ENCODE results near the gene PNP. TPM values are rescaled to one million over a fixed set of nuclear protein-coding genes. Genes with fewer than 3 reads are reported as not detected.
"Not testable (repeated sequence)": the region's sequence is repeated elsewhere in the genome, so short reads cannot be mapped to it uniquely, and the experiment has no call there.

PNP gene
- total and polyA plus RNA-seq, 2 donors = 29.8 to 50.7 TPM

- H3K27ac ChIP-seq (ENCODE audit: low read depth in 1 of 2, low read length in 1 of 2) = no peak overlapping the region
- 73% methylated on average over 2 of the region's 2 CpGs for WGBS
- H3K9me3 ChIP-seq (ENCODE audit: control insufficient read depth in 2 of 2, insufficient read depth in 1 of 2, low read length in 1 of 2) = no peaks in the 10 kb centered on the region
- DNase-seq (ENCODE audit: low read depth in 6 of 9, low spot score in 9 of 9) = no peak
- no peaks in the 10 kb centered on the region for H3K27me3 ChIP-seq (ENCODE audit: control insufficient read depth in 2 of 2, insufficient read depth in 1 of 2, low read length in 1 of 2)
- no peak overlapping the region for H3K4me3 ChIP-seq (ENCODE audit: low read length in 2 of 2)
- H3K4me1 ChIP-seq (ENCODE audit: control insufficient read depth in 2 of 2, insufficient read depth in 2 of 2, low read length in 2 of 2) = no peaks in the 10 kb centered on the region
- H3K36me3 ChIP-seq (ENCODE audit: control insufficient read depth in 2 of 2, insufficient read depth in 2 of 2, low read length in 1 of 2) = no peaks in the 10 kb centered on the region
Observed at GRCh38 chr14:20498622-20499021, 29.4 kb downstream of the PNP start.

GRCh38 chr14:20499108-20499507 lies 29.9 kb downstream of the PNP start:
- no peak overlapping the region for H3K4me3 ChIP-seq (ENCODE audit: low read length in 2 of 2)
- 95% methylated on average over 4 of the region's 4 CpGs for WGBS
- no peaks in the 10 kb centered on the region for H3K4me1 ChIP-seq (ENCODE audit: control insufficient read depth in 2 of 2, insufficient read depth in 2 of 2, low read length in 2 of 2)
- no peak for DNase-seq (ENCODE audit: low read depth in 6 of 9, low spot score in 9 of 9)
- no peaks in the 10 kb centered on the region for H3K9me3 ChIP-seq (ENCODE audit: control insufficient read depth in 2 of 2, insufficient read depth in 1 of 2, low read length in 1 of 2)
- no peak overlapping the region for H3K27ac ChIP-seq (ENCODE audit: low read depth in 1 of 2, low read length in 1 of 2)
- no peaks in the 10 kb centered on the region for H3K27me3 ChIP-seq (ENCODE audit: control insufficient read depth in 2 of 2, insufficient read depth in 1 of 2, low read length in 1 of 2)
- no peaks in the 10 kb centered on the region for H3K36me3 ChIP-seq (ENCODE audit: control insufficient read depth in 2 of 2, insufficient read depth in 2 of 2, low read length in 1 of 2)

DNA sequence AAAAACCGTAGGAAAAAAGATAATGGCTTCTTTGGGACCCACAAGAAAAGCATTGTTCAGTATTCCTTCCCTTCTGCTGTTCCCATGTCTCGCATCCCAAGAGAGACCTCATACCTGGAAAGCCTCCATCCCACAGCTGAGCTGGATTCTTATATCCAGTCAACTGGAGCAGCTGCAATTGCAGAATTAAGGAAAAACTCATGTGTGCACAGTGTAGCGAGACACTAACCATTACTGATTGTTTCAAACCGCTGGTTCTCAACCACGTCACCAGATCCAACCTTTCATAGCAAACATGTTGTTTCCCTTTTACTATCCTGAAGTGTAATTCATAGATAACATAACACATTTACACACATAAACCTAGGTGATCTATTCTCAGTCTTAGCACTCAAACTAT lies 30.7 kb downstream of the PNP start:
- no peak overlapping the region for H3K4me3 ChIP-seq (ENCODE audit: low read length in 2 of 2)
- no peaks in the 10 kb centered on the region for H3K36me3 ChIP-seq (ENCODE audit: control insufficient read depth in 2 of 2, insufficient read depth in 2 of 2, low read length in 1 of 2)
- no peaks in the 10 kb centered on the region for H3K9me3 ChIP-seq (ENCODE audit: control insufficient read depth in 2 of 2, insufficient read depth in 1 of 2, low read length in 1 of 2)
- no peak for DNase-seq (ENCODE audit: low read depth in 6 of 9, low spot score in 9 of 9)
- H3K4me1 ChIP-seq (ENCODE audit: control insufficient read depth in 2 of 2, insufficient read depth in 2 of 2, low read length in 2 of 2) = no peaks in the 10 kb centered on the region
- H3K27me3 ChIP-seq (ENCODE audit: control insufficient read depth in 2 of 2, insufficient read depth in 1 of 2, low read length in 1 of 2) = no peaks in the 10 kb centered on the region
- 98% methylated on average over 5 of the region's 5 CpGs for WGBS
- H3K27ac ChIP-seq (ENCODE audit: low read depth in 1 of 2, low read length in 1 of 2) = no peak overlapping the region

DNA sequence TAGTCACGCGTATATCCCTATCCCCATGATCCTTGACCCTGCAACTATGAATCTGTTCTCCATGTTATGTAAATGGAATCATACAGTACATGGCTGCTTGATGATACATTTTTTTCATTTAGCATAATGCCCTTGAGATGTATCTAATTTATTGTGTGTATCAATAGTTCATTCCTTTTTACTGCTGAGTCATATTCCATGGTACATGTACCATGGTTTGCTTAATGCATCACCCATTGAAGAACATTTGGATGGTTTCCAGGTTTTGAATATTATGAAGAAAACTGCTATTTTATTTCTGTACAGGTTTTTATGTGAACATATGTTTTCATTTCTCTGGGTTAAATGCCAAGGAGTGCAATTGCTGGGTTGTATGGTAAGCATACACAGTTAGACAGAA lies 32.1 kb downstream of the PNP start:
- H3K36me3 ChIP-seq (ENCODE audit: control insufficient read depth in 2 of 2, insufficient read depth in 2 of 2, low read length in 1 of 2) = no peaks in the 10 kb centered on the region
- H3K4me1 ChIP-seq (ENCODE audit: control insufficient read depth in 2 of 2, insufficient read depth in 2 of 2, low read length in 2 of 2) = no peaks in the 10 kb centered on the region
- no peak overlapping the region for H3K4me3 ChIP-seq (ENCODE audit: low read length in 2 of 2)
- H3K9me3 ChIP-seq (ENCODE audit: control insufficient read depth in 2 of 2, insufficient read depth in 1 of 2, low read length in 1 of 2) = no peaks in the 10 kb centered on the region
- WGBS = 98% methylated on average over 2 of the region's 2 CpGs
- no peak for DNase-seq (ENCODE audit: low read depth in 6 of 9, low spot score in 9 of 9)
- H3K27ac ChIP-seq (ENCODE audit: low read depth in 1 of 2, low read length in 1 of 2) = no peak overlapping the region
- H3K27me3 ChIP-seq (ENCODE audit: control insufficient read depth in 2 of 2, insufficient read depth in 1 of 2, low read length in 1 of 2) = no peaks in the 10 kb centered on the region

GRCh38 chr14:20503898-20504297 lies 34.7 kb downstream of the PNP start:
- H3K36me3 ChIP-seq (ENCODE audit: control insufficient read depth in 2 of 2, insufficient read depth in 2 of 2, low read length in 1 of 2) = no peaks in the 10 kb centered on the region
- H3K27ac ChIP-seq (ENCODE audit: low read depth in 1 of 2, low read length in 1 of 2) = no peak overlapping the region
- no peak for DNase-seq (ENCODE audit: low read depth in 6 of 9, low spot score in 9 of 9)
- H3K27me3 ChIP-seq (ENCODE audit: control insufficient read depth in 2 of 2, insufficient read depth in 1 of 2, low read length in 1 of 2) = no peaks in the 10 kb centered on the region
- H3K4me1 ChIP-seq (ENCODE audit: control insufficient read depth in 2 of 2, insufficient read depth in 2 of 2, low read length in 2 of 2) = no peaks in the 10 kb centered on the region
- no peaks in the 10 kb centered on the region for H3K9me3 ChIP-seq (ENCODE audit: control insufficient read depth in 2 of 2, insufficient read depth in 1 of 2, low read length in 1 of 2)
- H3K4me3 ChIP-seq (ENCODE audit: low read length in 2 of 2) = no peak overlapping the region
- WGBS = 51% methylated on average over 6 of the region's 6 CpGs

- H3K4me3 ChIP-seq (ENCODE audit: low read length in 2 of 2); H3K9me3 ChIP-seq (ENCODE audit: control insufficient read depth in 2 of 2, insufficient read depth in 1 of 2, low read length in 1 of 2); H3K4me1 ChIP-seq (ENCODE audit: control insufficient read depth in 2 of 2, insufficient read depth in 2 of 2, low read length in 2 of 2); H3K27me3 ChIP-seq (ENCODE audit: control insufficient read depth in 2 of 2, insufficient read depth in 1 of 2, low read length in 1 of 2); DNase-seq (ENCODE audit: low read depth in 6 of 9, low spot score in 9 of 9); H3K36me3 ChIP-seq (ENCODE audit: control insufficient read depth in 2 of 2, insufficient read depth in 2 of 2, low read length in 1 of 2); H3K27ac ChIP-seq (ENCODE audit: low read depth in 1 of 2, low read length in 1 of 2): not testable (repeated sequence)
- 98% methylated on average over 22 of the region's 30 CpGs for WGBS
Observed at GRCh38 chr14:20506276-20506675, 37.1 kb downstream of the PNP start.

- H3K36me3 ChIP-seq (ENCODE audit: control insufficient read depth in 2 of 2, insufficient read depth in 2 of 2, low read length in 1 of 2); H3K27ac ChIP-seq (ENCODE audit: low read depth in 1 of 2, low read length in 1 of 2); H3K4me1 ChIP-seq (ENCODE audit: control insufficient read depth in 2 of 2, insufficient read depth in 2 of 2, low read length in 2 of 2); H3K4me3 ChIP-seq (ENCODE audit: low read length in 2 of 2); H3K27me3 ChIP-seq (ENCODE audit: control insufficient read depth in 2 of 2, insufficient read depth in 1 of 2, low read length in 1 of 2); DNase-seq (ENCODE audit: low read depth in 6 of 9, low spot score in 9 of 9); H3K9me3 ChIP-seq (ENCODE audit: control insufficient read depth in 2 of 2, insufficient read depth in 1 of 2, low read length in 1 of 2): not testable (repeated sequence)
- no CpG with 5 or more reads among the region's 30 CpGs for whole genome bisulfite sequencing
Observed at GRCh38 chr14:20506752-20507151, 37.5 kb downstream of the PNP start.

DNA sequence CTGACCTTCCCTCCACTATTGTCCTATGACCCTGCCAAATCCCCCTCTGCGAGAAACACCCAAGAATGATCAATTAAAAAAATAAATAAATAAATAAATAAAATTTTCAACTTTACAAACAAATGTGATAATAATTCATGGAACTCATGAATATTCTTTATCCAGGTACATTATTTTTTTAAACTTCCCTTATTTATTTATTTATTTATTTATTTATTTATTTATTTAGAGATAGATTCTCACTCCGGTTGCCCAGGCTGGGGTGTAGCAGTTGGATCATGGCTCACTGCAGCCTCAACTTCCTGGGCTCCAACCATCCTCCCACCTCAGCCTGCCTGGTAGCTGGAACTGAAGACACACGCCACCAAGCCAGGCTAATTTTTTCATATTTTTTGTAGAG lies 38.3 kb downstream of the PNP start:
- not testable (repeated sequence) for H3K9me3 ChIP-seq (ENCODE audit: control insufficient read depth in 2 of 2, insufficient read depth in 1 of 2, low read length in 1 of 2); H3K27ac ChIP-seq (ENCODE audit: low read depth in 1 of 2, low read length in 1 of 2); H3K4me3 ChIP-seq (ENCODE audit: low read length in 2 of 2); H3K27me3 ChIP-seq (ENCODE audit: control insufficient read depth in 2 of 2, insufficient read depth in 1 of 2, low read length in 1 of 2); DNase-seq (ENCODE audit: low read depth in 6 of 9, low spot score in 9 of 9); H3K36me3 ChIP-seq (ENCODE audit: control insufficient read depth in 2 of 2, insufficient read depth in 2 of 2, low read length in 1 of 2); H3K4me1 ChIP-seq (ENCODE audit: control insufficient read depth in 2 of 2, insufficient read depth in 2 of 2, low read length in 2 of 2)
- WGBS = 99% methylated on average over 2 of the region's 3 CpGs

DNA sequence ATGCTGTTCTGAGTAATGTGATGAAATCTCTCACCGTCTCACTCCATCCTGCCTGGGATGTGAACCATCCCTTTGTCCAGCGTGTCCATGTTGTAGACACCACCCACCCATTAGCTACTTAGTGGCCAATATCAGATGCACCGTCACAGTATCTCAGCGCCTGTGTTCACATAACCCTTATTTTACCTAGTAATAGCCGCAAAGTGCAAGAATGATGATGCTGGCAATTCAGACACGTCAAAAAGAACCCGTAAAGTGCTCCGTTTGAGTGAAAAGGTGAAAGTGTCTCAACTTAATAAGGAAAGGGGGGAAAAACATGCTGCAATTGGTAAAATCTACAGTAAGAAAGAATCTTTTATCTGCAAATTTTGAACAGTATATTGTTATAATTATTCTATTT lies 39.2 kb downstream of the PNP start:
- Histone ChIP-seq H3K36me3 (ENCODE audit: control insufficient read depth in 2 of 2, insufficient read depth in 2 of 2, low read length in 1 of 2) (no peaks in the 10 kb centered on the region), H3K4me1 (ENCODE audit: control insufficient read depth in 2 of 2, insufficient read depth in 2 of 2, low read length in 2 of 2) (no peaks in the 10 kb centered on the region), H3K27me3 (ENCODE audit: control insufficient read depth in 2 of 2, insufficient read depth in 1 of 2, low read length in 1 of 2) (no peaks in the 10 kb centered on the region), H3K27ac (ENCODE audit: low read depth in 1 of 2, low read length in 1 of 2) (no peak overlapping the region), H3K4me3 (ENCODE audit: low read length in 2 of 2) (no peak overlapping the region), H3K9me3 (ENCODE audit: control insufficient read depth in 2 of 2, insufficient read depth in 1 of 2, low read length in 1 of 2) (no peaks in the 10 kb centered on the region)
- 97% methylated on average over 8 of the region's 8 CpGs for WGBS
- DNase-seq (ENCODE audit: low read depth in 6 of 9, low spot score in 9 of 9) = no peak

All from thymus (tissue), 11 donors.